Loucy (cell line): ENCODE measurements around the gene PAFAH1B2.

ENCODE experiments used
- H2AFZ ChIP-seq: fragments of 200-600 bp; sonication (generic); 2 replicates; pipeline ENCODE4 v1.6.0; 2016; ENCODE audit warnings: antibody characterized with exemption, mild to moderate bottlenecking, low read length, moderate library complexity
- H3F3A ChIP-seq: fragments of 200-600 bp; 2 replicates; pipeline ENCODE4 v1.6.0; 2016; ENCODE audit warnings: antibody characterized with exemption, low read depth, mild to moderate bottlenecking
- H3K27me3 ChIP-seq: fragments of 200-600 bp; sonication (generic); 2 replicates; pipeline ENCODE4 v1.6.1; 2014; ENCODE audit warnings: low read length, mild to moderate bottlenecking; ENCODE audit not compliant: insufficient read depth, poor library complexity, severe bottlenecking
- H3K36me3 ChIP-seq: fragments of 200-600 bp; sonication (generic); 2 replicates; pipeline ENCODE4 v1.6.1; 2016; ENCODE audit warnings: low read length; ENCODE audit not compliant: insufficient read depth
- H3K4me1 ChIP-seq: fragments of 200-600 bp; sonication (generic); 2 replicates; pipeline ENCODE4 v1.5.1; 2014; ENCODE audit warnings: low read length, mild to moderate bottlenecking; ENCODE audit not compliant: insufficient read depth, poor library complexity, severe bottlenecking
- H3K4me2 ChIP-seq: fragments of 200-600 bp; sonication (generic); 2 replicates; pipeline ENCODE4 v1.6.0; 2014; ENCODE audit warnings: antibody characterized with exemption, low read length, low read depth, mild to moderate bottlenecking; ENCODE audit not compliant: poor library complexity, severe bottlenecking
- H3K4me3 ChIP-seq: fragments of 200-600 bp; sonication (generic); 2 replicates; pipeline ENCODE4 v1.5.1; 2014; ENCODE audit warnings: low read length, mild to moderate bottlenecking, mixed read lengths; ENCODE audit not compliant: poor library complexity, severe bottlenecking
- H3K79me2 ChIP-seq: fragments of 200-600 bp; sonication (generic); 2 replicates; pipeline ENCODE4 v1.6.1; 2014; ENCODE audit warnings: low read length; ENCODE audit not compliant: insufficient read depth
- H3K9ac ChIP-seq: fragments of 200-600 bp; sonication (generic); 2 replicates; pipeline ENCODE4 v1.6.0; 2014; ENCODE audit warnings: mild to moderate bottlenecking, low read depth, low read length, moderate library complexity; ENCODE audit not compliant: poor library complexity, severe bottlenecking
- H3K9me2 ChIP-seq: fragments of 200-600 bp; sonication (generic); replicated peaks from 2 replicates; pipeline ENCODE4 v1.6.1; 2016; ENCODE audit warnings: low read depth, low read length, mixed read lengths
- H3K9me3 ChIP-seq: fragments of 200-600 bp; sonication (generic); 2 replicates; pipeline ENCODE4 v1.6.1; 2014; ENCODE audit warnings: mild to moderate bottlenecking, antibody characterized with exemption, low read length, low read depth; ENCODE audit not compliant: insufficient read depth
- H4K20me1 ChIP-seq: fragments of 200-600 bp; sonication (generic); 2 replicates; pipeline ENCODE4 v1.6.0; 2014; ENCODE audit warnings: antibody characterized with exemption, low read length, mild to moderate bottlenecking; ENCODE audit not compliant: insufficient read depth, poor library complexity, severe bottlenecking
- EZH2phosphoT487 ChIP-seq: fragments of 200-600 bp; IDR thresholded peaks from 2 replicates; pipeline ENCODE4 v1.6.1; 2018; ENCODE audit warnings: antibody characterized with exemption, mild to moderate bottlenecking, moderate library complexity, borderline replicate concordance
- TF ChIP-seq, protein P1 (sequence below): fragments of 200-600 bp; sonication (generic); conservative IDR thresholded peaks from 2 replicates; pipeline ENCODE4 v1.5.1; 2014; ENCODE audit warnings: mild to moderate bottlenecking, antibody characterized with exemption, low read length

PAFAH1B2 gene

DNA sequence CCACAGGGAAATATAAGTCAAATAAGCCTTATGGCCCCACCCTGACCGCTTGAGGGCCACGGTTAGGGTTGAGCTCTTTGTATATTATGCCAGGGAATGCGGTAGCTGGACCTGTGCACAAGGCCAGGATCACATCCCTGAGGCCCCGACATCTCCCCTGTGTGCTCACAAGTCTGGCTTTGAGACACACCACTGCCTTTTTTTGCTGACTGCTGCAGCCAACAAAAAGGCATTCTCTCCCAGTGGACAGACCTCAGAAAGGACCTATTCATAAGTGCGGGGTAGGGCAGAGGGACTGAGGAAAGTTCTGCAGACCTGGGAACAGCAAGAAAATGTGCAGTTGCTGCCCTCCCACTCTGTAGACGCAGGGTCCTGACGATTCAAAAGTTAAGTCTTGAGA lies 31.0 kb downstream of the PAFAH1B2 start:
- no peak for TF ChIP-seq EZH2phosphoT487
- TF ChIP-seq, protein P1, sequence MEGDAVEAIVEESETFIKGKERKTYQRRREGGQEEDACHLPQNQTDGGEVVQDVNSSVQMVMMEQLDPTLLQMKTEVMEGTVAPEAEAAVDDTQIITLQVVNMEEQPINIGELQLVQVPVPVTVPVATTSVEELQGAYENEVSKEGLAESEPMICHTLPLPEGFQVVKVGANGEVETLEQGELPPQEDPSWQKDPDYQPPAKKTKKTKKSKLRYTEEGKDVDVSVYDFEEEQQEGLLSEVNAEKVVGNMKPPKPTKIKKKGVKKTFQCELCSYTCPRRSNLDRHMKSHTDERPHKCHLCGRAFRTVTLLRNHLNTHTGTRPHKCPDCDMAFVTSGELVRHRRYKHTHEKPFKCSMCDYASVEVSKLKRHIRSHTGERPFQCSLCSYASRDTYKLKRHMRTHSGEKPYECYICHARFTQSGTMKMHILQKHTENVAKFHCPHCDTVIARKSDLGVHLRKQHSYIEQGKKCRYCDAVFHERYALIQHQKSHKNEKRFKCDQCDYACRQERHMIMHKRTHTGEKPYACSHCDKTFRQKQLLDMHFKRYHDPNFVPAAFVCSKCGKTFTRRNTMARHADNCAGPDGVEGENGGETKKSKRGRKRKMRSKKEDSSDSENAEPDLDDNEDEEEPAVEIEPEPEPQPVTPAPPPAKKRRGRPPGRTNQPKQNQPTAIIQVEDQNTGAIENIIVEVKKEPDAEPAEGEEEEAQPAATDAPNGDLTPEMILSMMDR: no peak
- Histone ChIP-seq H3K9me3 (no peaks in the 10 kb centered on the region), H3K4me3 (no peak overlapping the region), H3K9ac (no peak overlapping the region), H3F3A (peaks cover 8% of the 10 kb centered on the region; the same call in 1 of the 2 replicates), H2AFZ (no peak overlapping the region), H3K4me2 (no peak overlapping the region), H3K27me3 (no peaks in the 10 kb centered on the region), H3K9me2 (no peaks in the 10 kb centered on the region), H4K20me1 (no peaks in the 10 kb centered on the region), H3K4me1 (peaks cover 14% of the 10 kb centered on the region), H3K36me3 (peaks cover 19% of the 10 kb centered on the region; the same call in 1 of the 2 replicates), H3K79me2 (no peaks in the 10 kb centered on the region)

- no peaks in the 10 kb centered on the region for H3K79me2 ChIP-seq
- peaks cover 13% of the 10 kb centered on the region; the same call in 1 of the 2 replicates for H3K36me3 ChIP-seq
- H3K4me1 ChIP-seq: peaks cover 18% of the 10 kb centered on the region
- no peaks in the 10 kb centered on the region for H3K27me3 ChIP-seq
- no peaks in the 10 kb centered on the region for H3K9me3 ChIP-seq
- no peaks in the 10 kb centered on the region for H4K20me1 ChIP-seq
- no peak overlapping the region for H3K4me3 ChIP-seq
- no peak overlapping the region for H3K4me2 ChIP-seq
- no peak overlapping the region for H2AFZ ChIP-seq
- TF ChIP-seq, protein P1: no peak
- no peak for TF ChIP-seq EZH2phosphoT487
- peaks cover 8% of the 10 kb centered on the region; the same call in 1 of the 2 replicates for H3F3A ChIP-seq
- H3K9ac ChIP-seq: no peak overlapping the region
- no peaks in the 10 kb centered on the region for H3K9me2 ChIP-seq
Observed at GRCh38 chr11:117175781-117176180, 31.7 kb downstream of the PAFAH1B2 start.

GRCh38 chr11:117176186-117176585 lies 32.1 kb downstream of the PAFAH1B2 start:
- no peaks in the 10 kb centered on the region for H3K79me2 ChIP-seq
- H3K4me1 ChIP-seq: peaks cover 22% of the 10 kb centered on the region
- H3F3A ChIP-seq: peaks cover 8% of the 10 kb centered on the region; the same call in 1 of the 2 replicates
- no peaks in the 10 kb centered on the region for H3K27me3 ChIP-seq
- no peak overlapping the region for H2AFZ ChIP-seq
- H4K20me1 ChIP-seq: no peaks in the 10 kb centered on the region
- no peaks in the 10 kb centered on the region for H3K9me2 ChIP-seq
- H3K9ac ChIP-seq: no peak overlapping the region
- no peak overlapping the region for H3K4me3 ChIP-seq
- TF ChIP-seq, protein P1: no peak
- no peak for TF ChIP-seq EZH2phosphoT487
- no peak overlapping the region for H3K4me2 ChIP-seq
- no peaks in the 10 kb centered on the region for H3K9me3 ChIP-seq
- peaks cover 9% of the 10 kb centered on the region; the same call in 1 of the 2 replicates for H3K36me3 ChIP-seq
